Keratinocyte (primary cell): ENCODE results near the gene MYRFL. TPM values are rescaled to one million over a fixed set of nuclear protein-coding genes. Genes with fewer than 3 reads are reported as not detected.

Experiments
- DNase-seq: peaks from one replicate; pipeline ENCODE4 v3.0.0-alpha.2; 2011; ENCODE audit warnings: low read depth, missing footprints, low spot score
- FAIRE-seq: peaks from 2 replicates; lab custom pipeline; 2011; peaks lifted over from hg19 to GRCh38; lab: Jason Lieb, UNC
- H2AFZ ChIP-seq: 2 replicates; pipeline ENCODE4 v1.6.0; 2012; ENCODE audit warnings: low read length, control low read depth, inconsistent platforms; ENCODE audit not compliant: control insufficient read depth
- H3K27ac ChIP-seq: 2 replicates; pipeline ENCODE4 v1.5.1; 2011; ENCODE audit warnings: low read length; ENCODE audit not compliant: control insufficient read depth, insufficient read depth
- H3K27me3 ChIP-seq: 3 replicates; pipeline ENCODE4 v1.6.0; 2011; ENCODE audit warnings: low read length; ENCODE audit not compliant: control insufficient read depth, insufficient read depth; ENCODE audit errors: extremely low read depth
- H3K36me3 ChIP-seq, 2 experiments: 2 replicates in 1 of 2; 3 replicates in 1 of 2; pipeline ENCODE4 v1.5.1; 2011; ENCODE audit warnings: low read length in 2 of 2, mild to moderate bottlenecking in 1 of 2; ENCODE audit not compliant: control insufficient read depth in 2 of 2, insufficient read depth in 2 of 2; ENCODE audit errors: extremely low read depth in 1 of 2
- H3K4me1 ChIP-seq: 3 replicates; pipeline ENCODE4 v1.5.1; 2011; ENCODE audit warnings: low read length; ENCODE audit not compliant: control insufficient read depth, insufficient read depth; ENCODE audit errors: extremely low read depth
- H3K4me2 ChIP-seq: 3 replicates; pipeline ENCODE4 v1.6.0; 2011; ENCODE audit warnings: low read depth, low read length; ENCODE audit not compliant: control insufficient read depth, insufficient read depth; ENCODE audit errors: extremely low read depth
- H3K4me3 ChIP-seq, 3 experiments: fragments of 200-600 bp in 1 of 3; sonication (generic) in 1 of 3; 2 replicates in 2 of 3; 3 replicates in 1 of 3; pipeline ENCODE4 v1.5.1; 2011 to 2016; ENCODE audit warnings: low read length in 3 of 3, mild to moderate bottlenecking in 3 of 3, control low read depth in 2 of 3, inconsistent platforms in 1 of 3, low read depth in 1 of 3, mixed read lengths in 1 of 3, mixed run types in 1 of 3, moderate library complexity in 1 of 3; ENCODE audit not compliant: control insufficient read depth in 2 of 3, insufficient read depth in 2 of 3; ENCODE audit errors: extremely low read depth in 1 of 3
- H3K79me2 ChIP-seq: 2 replicates; pipeline ENCODE4 v1.6.0; 2012; ENCODE audit warnings: low read length; ENCODE audit not compliant: control insufficient read depth, insufficient read depth
- H3K9ac ChIP-seq: 3 replicates; pipeline ENCODE4 v1.6.0; 2011; ENCODE audit warnings: low read length; ENCODE audit not compliant: control insufficient read depth, insufficient read depth; ENCODE audit errors: extremely low read depth
- H3K9me1 ChIP-seq: 3 replicates; pipeline ENCODE4 v1.6.0; 2011; ENCODE audit warnings: low read length; ENCODE audit not compliant: control insufficient read depth, insufficient read depth; ENCODE audit errors: extremely low read depth
- H3K9me3 ChIP-seq: 2 replicates; pipeline ENCODE4 v1.5.1; 2012; ENCODE audit warnings: low read depth, low read length; ENCODE audit not compliant: control insufficient read depth
- H4K20me1 ChIP-seq: 3 replicates; pipeline ENCODE4 v1.6.0; 2011; ENCODE audit warnings: low read length; ENCODE audit not compliant: control insufficient read depth, insufficient read depth; ENCODE audit errors: extremely low read depth
- EZH2 ChIP-seq: IDR thresholded peaks from one replicate; pipeline ENCODE4 v1.6.1; 2012; ENCODE audit warnings: inconsistent platforms, mild to moderate bottlenecking, low read length, moderate library complexity
- dilution Hi-C: fragments of 300-500 bp; cut with MboI; formaldehyde crosslinking; loops from one replicate; pipeline ENCODE4 v1.7.0; 2020; ENCODE audit warnings: low sequenced_read_pairs; ENCODE audit not compliant: extremely low pct_ligation_motif_present
- polyA plus RNA-seq, 5 experiments: library from polyadenylated mRNA; depleted of rRNA in 3 of 5; stranded (reverse) in 3 of 5; stranded (forward) in 1 of 5; unstranded in 1 of 5; fragments of >200 nt; gene quantifications; 1 replicate in 1 of 5; 2 replicates in 3 of 5; 3 replicates in 1 of 5; pipeline versions ENCODE4 v1.2.1 to v1.2.3, GENCODE V29; 2011 to 2012; ENCODE audit warnings: missing spikeins in 2 of 5, low read depth in 1 of 5, low replicate concordance in 1 of 5
- TF ChIP-seq, protein P1 (sequence below), 3 experiments: IDR thresholded peaks in 1 of 3; conservative IDR thresholded peaks in 1 of 3; optimal IDR thresholded peaks in 1 of 3; 2 replicates in 2 of 3; 3 replicates in 1 of 3; pipeline versions ENCODE3 to v1.5.1; 2011; ENCODE audit warnings: low read length in 3 of 3, mild to moderate bottlenecking in 3 of 3, moderate library complexity in 2 of 3, control low read depth in 1 of 3, inconsistent platforms in 1 of 3; ENCODE audit not compliant: insufficient read depth in 2 of 3; ENCODE audit errors: extremely low read depth in 1 of 3

MYRFL gene
- polyA plus RNA-seq, 1 donor (not counting 4 experiments of a cell fraction or from before 2014, with no cell fraction given) = 0.39 TPM

DNA sequence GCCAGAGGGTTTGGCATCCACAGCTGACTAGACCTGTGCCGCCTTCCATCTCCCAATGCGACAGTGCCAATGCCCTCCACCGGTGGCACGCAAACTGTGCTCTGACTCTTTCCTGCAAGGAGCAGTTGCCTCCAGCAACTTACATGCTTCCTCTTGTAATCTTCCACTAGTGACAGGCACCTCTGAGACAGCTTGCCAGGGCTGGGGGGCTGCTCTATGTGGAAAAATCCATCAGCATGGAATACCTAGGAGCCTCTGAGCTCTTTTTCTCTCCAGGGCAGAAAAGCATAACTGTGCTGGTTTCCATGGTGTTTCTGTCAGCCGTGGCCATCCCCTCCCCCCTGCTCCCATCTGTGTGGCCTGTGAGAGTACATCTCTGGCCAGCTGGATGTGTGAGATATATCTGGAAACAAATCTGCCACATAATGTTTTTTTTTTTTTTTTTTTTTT is 110.6 kb downstream of the MYRFL start:
- dilution Hi-C loops = no loop called here
- no peaks in the 10 kb centered on the region for H3K9me3 ChIP-seq
- H3K27me3 ChIP-seq = no peaks in the 10 kb centered on the region
- peaks cover 9% of the 10 kb centered on the region for H3K4me1 ChIP-seq
- DNase-seq = no peak
- H4K20me1 ChIP-seq = no peaks in the 10 kb centered on the region
- no peaks in the 10 kb centered on the region for H3K36me3 ChIP-seq
- H3K79me2 ChIP-seq = no peaks in the 10 kb centered on the region
- H3K4me3 ChIP-seq = no peak overlapping the region
- H2AFZ ChIP-seq = peak overlapping the region; percentile 55
- no peak overlapping the region for H3K9ac ChIP-seq
- TF ChIP-seq, protein P1, sequence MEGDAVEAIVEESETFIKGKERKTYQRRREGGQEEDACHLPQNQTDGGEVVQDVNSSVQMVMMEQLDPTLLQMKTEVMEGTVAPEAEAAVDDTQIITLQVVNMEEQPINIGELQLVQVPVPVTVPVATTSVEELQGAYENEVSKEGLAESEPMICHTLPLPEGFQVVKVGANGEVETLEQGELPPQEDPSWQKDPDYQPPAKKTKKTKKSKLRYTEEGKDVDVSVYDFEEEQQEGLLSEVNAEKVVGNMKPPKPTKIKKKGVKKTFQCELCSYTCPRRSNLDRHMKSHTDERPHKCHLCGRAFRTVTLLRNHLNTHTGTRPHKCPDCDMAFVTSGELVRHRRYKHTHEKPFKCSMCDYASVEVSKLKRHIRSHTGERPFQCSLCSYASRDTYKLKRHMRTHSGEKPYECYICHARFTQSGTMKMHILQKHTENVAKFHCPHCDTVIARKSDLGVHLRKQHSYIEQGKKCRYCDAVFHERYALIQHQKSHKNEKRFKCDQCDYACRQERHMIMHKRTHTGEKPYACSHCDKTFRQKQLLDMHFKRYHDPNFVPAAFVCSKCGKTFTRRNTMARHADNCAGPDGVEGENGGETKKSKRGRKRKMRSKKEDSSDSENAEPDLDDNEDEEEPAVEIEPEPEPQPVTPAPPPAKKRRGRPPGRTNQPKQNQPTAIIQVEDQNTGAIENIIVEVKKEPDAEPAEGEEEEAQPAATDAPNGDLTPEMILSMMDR (optimal IDR thresholded peaks at IDR 0.05 in 1 of 3, IDR thresholded peaks at IDR 0.05 in 1 of 3, conservative IDR thresholded peaks at IDR 0.05 in 1 of 3; ENCODE audit: extremely low read depth in 1 of 3, insufficient read depth in 2 of 3, low read length in 3 of 3) = peak in 1 of 3 experiments; percentile 14
- no peak for TF ChIP-seq EZH2
- H3K27ac ChIP-seq = no peak overlapping the region
- H3K4me2 ChIP-seq = no peak overlapping the region
- H3K9me1 ChIP-seq = no peaks in the 10 kb centered on the region
- no peak for FAIRE-seq

- Histone ChIP-seq H2AFZ (peak overlapping the region; percentile 58), H3K27ac (no peak overlapping the region), H3K27me3 (no peaks in the 10 kb centered on the region), H3K9me3 (no peaks in the 10 kb centered on the region), H3K4me1 (peaks cover 9% of the 10 kb centered on the region), H3K9ac (no peak overlapping the region), H3K79me2 (no peaks in the 10 kb centered on the region), H3K36me3 (no peaks in the 10 kb centered on the region), H4K20me1 (no peaks in the 10 kb centered on the region), H3K4me3 (no peak overlapping the region), H3K9me1 (no peaks in the 10 kb centered on the region), H3K4me2 (no peak overlapping the region)
- dilution Hi-C loops = no loop called here
- DNase-seq = no peak
- FAIRE-seq = no peak
- TF ChIP-seq, protein P1 (optimal IDR thresholded peaks at IDR 0.05 in 1 of 3, IDR thresholded peaks at IDR 0.05 in 1 of 3, conservative IDR thresholded peaks at IDR 0.05 in 1 of 3; ENCODE audit: extremely low read depth in 1 of 3, insufficient read depth in 2 of 3, low read length in 3 of 3) = no peak
- TF ChIP-seq EZH2 = no peak
Measured at GRCh38 chr12:69936214-69936731, 111.2 kb downstream of the MYRFL start.
